ENCODE results near the gene CFAP100.

- TF ChIP-seq GATA3 (IDR thresholded peaks at IDR 0.05; ENCODE audit: low read depth, low read length) (no peak), GATA2 (IDR thresholded peaks at IDR 0.05; ENCODE audit: low read depth, low read length) (no peak)
Measured at GRCh38 chr3:126356373-126357264, 38.1 kb upstream of the CFAP100 start.
